ELR (cell line): ENCODE results near the gene ABCC5.

Source experiments
- DNase-seq: peaks from one replicate; pipeline ENCODE4 v3.0.0-alpha.2; 2015; ENCODE audit warnings: low read depth

ABCC5 gene

DNA sequence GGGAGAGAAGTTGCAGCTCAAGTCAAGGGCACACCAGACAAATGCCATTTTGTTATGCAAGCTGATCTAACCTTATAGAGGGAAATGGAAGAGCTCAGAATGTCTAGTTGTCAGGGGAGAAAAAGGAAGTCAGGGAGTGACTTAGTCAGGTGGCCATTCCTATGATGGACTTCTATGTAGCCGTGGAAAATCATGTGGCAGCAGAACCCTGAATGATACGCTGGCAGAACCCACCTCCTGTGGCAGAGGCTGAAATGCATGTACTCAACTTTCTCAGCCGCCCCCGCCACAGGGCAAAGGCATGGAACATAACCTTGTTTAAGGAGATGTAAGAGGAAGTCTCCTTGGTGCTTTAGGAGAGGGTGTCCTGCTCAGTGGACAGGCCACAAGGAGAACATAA lies 95.3 kb downstream of the ABCC5 start:
- no peak for DNase-seq

- DNase-seq = no peak
Observed at GRCh38 chr3:183921096-183921495, 96.6 kb downstream of the ABCC5 start.

GRCh38 chr3:183920416-183920815 lies 97.3 kb downstream of the ABCC5 start:
- DNase-seq = no peak

- DNase-seq = no peak
Observed at GRCh38 chr3:183918178-183918577, 99.5 kb downstream of the ABCC5 start.

DNA sequence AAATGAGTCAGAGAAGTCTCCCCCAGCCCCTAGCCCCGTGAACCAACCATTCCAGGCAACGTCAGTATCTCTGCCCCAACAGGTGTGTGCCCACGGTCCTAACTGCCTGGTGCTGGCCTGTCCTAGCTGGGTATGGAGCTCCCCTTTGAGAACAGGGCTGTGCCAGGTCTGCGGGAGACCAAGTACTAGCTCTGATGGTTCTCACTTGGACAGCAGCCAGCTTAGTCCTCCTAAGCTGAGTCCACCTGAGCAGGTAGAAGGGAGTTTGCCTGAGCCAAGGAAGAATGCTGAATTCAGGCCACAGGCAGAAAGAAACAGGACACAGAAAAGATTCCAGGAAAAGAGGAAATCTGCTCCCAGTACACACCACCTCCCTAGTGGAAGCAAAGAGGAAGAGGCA lies 99.9 kb downstream of the ABCC5 start:
- no peak for DNase-seq

GRCh38 chr3:183914856-183915255 lies 102.8 kb downstream of the ABCC5 start:
- DNase-seq = no peak

- DNase-seq = no peak
Observed at GRCh38 chr3:183913580-183913920, 104.1 kb downstream of the ABCC5 start.

GRCh38 chr3:183912895-183913579 lies 104.6 kb downstream of the ABCC5 start:
- no peak for DNase-seq

DNA sequence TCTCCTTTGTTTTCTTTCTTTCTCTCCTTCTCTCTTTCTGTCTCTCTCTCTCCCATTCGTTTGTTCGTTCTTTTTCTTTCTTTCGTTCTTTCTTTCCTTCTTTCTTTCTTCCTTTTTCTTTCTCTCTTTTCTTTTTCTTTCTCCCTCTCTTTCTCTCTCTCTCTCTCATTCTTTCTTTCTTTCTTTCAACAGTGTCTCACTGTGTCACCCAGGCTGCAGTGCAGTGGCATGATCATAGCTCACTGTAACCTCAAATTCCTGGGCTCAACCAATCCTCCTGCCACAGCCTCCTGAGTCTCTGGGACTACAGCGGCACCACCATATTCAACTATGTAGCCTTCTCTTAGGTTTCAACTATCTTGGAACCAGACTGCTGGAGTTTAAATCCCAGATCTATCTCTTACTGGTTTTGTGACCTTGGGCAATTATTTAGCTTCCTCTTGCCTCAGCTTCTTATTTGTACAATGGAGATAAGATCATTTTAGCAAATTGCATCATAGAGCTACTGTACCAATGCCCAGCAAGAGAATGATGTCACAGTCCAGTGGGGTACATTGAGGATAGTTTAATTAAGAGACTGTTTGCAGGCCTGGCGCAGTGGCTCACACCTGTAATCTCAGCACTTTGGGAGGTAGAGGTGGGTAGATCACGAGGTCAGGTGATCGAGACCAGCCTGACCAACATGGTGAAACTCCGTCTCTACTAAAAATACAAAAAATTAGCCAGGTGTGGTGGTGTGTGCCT lies 105.7 kb downstream of the ABCC5 start:
- no peak for DNase-seq

GRCh38 chr3:183911087-183911486 lies 106.6 kb downstream of the ABCC5 start:
- no peak for DNase-seq

- DNase-seq = no peak
Observed at GRCh38 chr3:183909030-183909600, 108.6 kb downstream of the ABCC5 start.

DNA sequence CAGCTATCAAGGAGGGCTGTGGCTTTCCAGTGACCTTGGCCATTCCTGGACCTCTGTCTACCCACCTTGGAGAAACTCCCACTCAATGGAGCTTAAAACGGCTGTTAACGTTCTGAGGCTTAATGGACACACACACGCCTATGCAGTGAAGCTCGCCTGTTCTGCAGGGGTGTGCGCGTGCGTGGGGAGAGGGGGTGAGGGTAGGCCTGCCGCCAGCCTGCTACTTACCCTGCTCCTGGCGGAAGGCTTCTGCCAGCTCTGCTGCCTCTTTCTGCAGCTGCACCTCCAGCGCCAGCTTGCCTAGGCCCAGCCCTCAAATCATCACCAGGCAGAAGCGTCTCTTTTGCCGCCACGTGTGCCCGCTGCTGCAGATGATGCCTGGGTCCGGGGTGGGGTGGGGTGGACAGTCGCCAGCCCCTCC lies 109.8 kb downstream of the ABCC5 start:
- no peak for DNase-seq

DNA sequence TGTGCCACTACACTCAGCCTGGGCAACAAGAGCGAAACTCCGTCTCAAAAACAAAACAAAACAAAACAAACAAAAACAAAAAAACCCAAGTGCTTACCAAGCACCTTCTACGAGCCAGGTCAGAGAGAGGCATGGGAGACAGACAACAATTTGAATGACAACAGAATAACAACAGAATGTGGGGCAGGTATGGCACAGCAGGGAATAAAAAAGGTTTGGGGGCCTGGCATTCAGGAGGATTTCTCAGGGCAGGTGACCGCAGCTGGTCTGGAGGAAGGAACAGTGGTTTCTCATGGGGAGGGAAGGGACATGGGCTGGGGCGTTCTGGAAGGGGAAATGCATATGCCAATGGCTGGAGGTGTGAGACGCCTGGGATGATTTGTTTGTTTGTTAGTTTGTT lies 110.5 kb downstream of the ABCC5 start:
- no peak for DNase-seq

DNA sequence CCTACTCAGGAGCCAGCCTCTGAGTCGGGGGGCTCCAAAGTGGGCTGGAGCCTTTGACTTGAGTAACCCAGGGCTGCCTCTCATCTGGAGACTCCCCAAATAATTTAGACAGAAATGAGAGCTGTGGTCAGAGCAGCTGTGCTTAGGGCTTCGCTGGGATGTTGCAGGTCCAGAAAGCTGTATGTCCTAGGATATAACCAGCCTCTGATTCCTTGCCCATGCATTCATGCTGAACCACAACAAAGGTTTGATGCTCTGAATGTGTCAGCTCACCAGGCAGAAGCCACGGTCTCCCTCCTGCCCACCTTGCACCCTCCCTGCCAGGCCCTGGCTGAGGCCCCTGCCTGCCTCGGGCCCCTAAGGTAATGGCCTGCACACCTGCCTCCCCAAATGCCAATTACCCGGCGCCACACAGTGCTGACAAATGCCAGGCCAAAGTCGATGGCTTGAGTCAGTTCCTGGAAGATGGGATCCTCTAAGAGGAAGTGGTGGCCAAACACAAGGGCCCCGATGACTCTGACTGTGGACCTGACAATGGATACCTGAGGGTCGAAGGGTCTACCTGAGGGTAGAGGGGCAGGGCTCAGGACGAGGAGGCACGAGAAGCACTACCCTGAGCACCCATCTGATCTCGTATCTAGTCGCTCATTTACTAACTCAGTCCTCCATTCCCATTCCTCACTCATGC lies 111.3 kb downstream of the ABCC5 start:
- no peak for DNase-seq

GRCh38 chr3:183904833-183905780 lies 112.6 kb downstream of the ABCC5 start:
- no peak for DNase-seq

DNA sequence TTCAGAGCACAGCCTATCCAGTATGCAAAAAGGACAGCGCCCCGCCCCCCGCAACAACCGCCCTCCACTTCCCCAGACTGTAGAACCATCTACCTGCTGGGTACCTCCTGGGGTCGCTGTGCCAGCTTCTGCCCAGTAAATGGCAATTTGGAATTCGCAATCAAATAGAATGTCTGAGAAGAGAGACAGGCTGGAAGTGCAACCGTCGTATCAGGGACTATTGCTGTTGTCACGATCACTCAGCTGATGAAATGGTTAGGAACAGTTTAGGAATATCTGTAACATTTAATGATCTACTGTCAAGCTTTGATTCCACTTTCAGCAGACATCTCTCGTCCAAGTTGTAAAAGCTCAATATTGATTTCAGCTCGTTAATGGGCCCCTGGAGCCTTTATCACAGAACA lies 119.7 kb downstream of the ABCC5 start:
- no peak for DNase-seq

- no peak for DNase-seq
Observed at GRCh38 chr3:183897606-183898005, 120.1 kb downstream of the ABCC5 start.

GRCh38 chr3:183896610-183897009 lies 121.1 kb downstream of the ABCC5 start:
- DNase-seq = no peak

- DNase-seq = no peak
Observed at GRCh38 chr3:183896184-183896583, 121.5 kb downstream of the ABCC5 start.

DNA sequence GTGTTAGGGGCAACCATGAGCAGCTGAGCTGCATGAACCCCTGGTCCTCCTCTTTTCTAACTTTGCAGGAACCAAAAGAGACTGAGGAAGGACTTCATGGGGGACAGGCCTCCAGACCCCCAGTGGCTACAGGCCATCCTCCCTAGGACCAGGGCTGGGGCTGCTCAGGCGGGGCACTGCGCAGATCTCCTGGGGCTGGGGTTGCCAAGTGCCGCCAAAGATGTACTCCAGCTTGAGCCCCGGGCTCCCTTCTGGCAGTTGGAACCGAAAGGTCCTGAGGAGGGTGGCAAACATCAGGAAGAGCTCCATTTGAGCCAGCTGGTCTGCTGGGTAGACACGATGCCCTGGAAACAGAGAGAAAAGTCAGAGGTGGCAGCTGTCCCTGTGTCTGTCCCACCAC lies 121.9 kb downstream of the ABCC5 start:
- no peak for DNase-seq

DNA sequence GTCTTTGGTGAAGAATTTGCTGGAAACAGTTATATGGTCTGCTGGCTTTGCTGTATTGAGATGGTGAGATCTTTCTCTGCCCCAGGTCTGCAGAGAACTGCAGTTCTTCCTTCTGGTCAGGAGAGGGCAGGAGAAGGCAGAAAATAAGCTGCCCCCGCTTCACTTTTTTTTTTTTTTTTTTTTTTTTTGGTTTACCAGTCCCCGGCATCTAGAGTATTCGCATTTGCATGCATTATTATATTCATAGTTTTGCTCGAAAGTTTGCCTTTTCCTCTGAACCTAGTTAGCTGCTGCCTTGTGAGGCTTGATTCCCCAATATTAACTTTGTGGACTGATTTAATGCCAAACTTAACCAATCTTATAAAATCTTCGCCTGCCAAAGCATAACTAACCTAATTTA lies 122.4 kb downstream of the ABCC5 start:
- peak; percentile 73 for DNase-seq
